HepG2 (cell line): ENCODE measurements around the gene AMBRA1. TPM values are rescaled to one million over a fixed set of nuclear protein-coding genes. Genes with fewer than 3 reads are reported as not detected.

Source experiments
- ARID5B ChIP-seq: IDR thresholded peaks from 2 replicates; pipeline ENCODE4 v1.4.0; 2020; ENCODE audit warnings: mild to moderate bottlenecking, missing genetic modification reagents
- GLI4 ChIP-seq: sonication (generic); formaldehyde crosslinking; IDR thresholded peaks from 2 replicates; pipeline ENCODE4 v1.5.1; 2020; ENCODE audit warnings: missing genetic modification reagents, mild to moderate bottlenecking, moderate library complexity, borderline replicate concordance
- GPN1 ChIP-seq: sonication (generic); formaldehyde crosslinking; IDR thresholded peaks from 2 replicates; pipeline ENCODE4 v1.5.1; 2020; ENCODE audit warnings: missing genetic modification reagents, borderline replicate concordance
- HOXA3 ChIP-seq: sonication (generic); formaldehyde crosslinking; IDR thresholded peaks from 2 replicates; pipeline ENCODE4 v1.5.0; 2020; ENCODE audit warnings: missing genetic modification reagents
- RFXAP ChIP-seq: sonication (generic); formaldehyde crosslinking; IDR thresholded peaks from 2 replicates; pipeline ENCODE4 v1.4.0; 2020; ENCODE audit warnings: missing genetic modification reagents, borderline replicate concordance
- SP4 ChIP-seq: sonication (generic); formaldehyde crosslinking; IDR thresholded peaks from 2 replicates; pipeline ENCODE4 v1.8.1; 2023; ENCODE audit warnings: mild to moderate bottlenecking, missing genetic modification reagents
- TIGD3 ChIP-seq: sonication (generic); formaldehyde crosslinking; IDR thresholded peaks from 2 replicates; pipeline ENCODE4 v1.5.1; 2020; ENCODE audit warnings: mild to moderate bottlenecking, missing genetic modification reagents, borderline replicate concordance
- ZNF292 ChIP-seq: sonication (generic); formaldehyde crosslinking; IDR thresholded peaks from 2 replicates; pipeline ENCODE4 v1.8.1; 2022; ENCODE audit warnings: mild to moderate bottlenecking, low read depth, missing genetic modification reagents, borderline replicate concordance
- ZNF788 ChIP-seq: sonication (generic); formaldehyde crosslinking; IDR thresholded peaks from 2 replicates; pipeline ENCODE4 v1.5.0; 2020; ENCODE audit warnings: mild to moderate bottlenecking, missing genetic modification reagents, borderline replicate concordance
- polyA plus RNA-seq, 8 experiments: library from polyadenylated mRNA; depleted of rRNA in 3 of 8; stranded (reverse) in 7 of 8; unstranded in 1 of 8; fragments of >200 nt; fragmentation: Illumina TruSeq in 4 of 8; extraction: Trizol in 4 of 8; gene quantifications; 2 replicates each; pipeline versions ENCODE4 v1.2.1 to v1.2.3, GENCODE V29; 2011 to 2016; ENCODE audit warnings: low read depth in 4 of 8, missing spikeins in 1 of 8, mixed read lengths in 1 of 8; ENCODE audit not compliant: insufficient read depth in 1 of 8
- total RNA-seq, 5 experiments: library from RNA; depleted of rRNA; stranded (reverse); fragments of >200 nt; fragmentation: Illumina TruSeq; extraction: Trizol; gene quantifications; 2 replicates each; pipeline ENCODE4 v1.2.3, GENCODE V29; 2016; ENCODE audit warnings: low read depth in 1 of 5

Gene AMBRA1
- total and polyA plus RNA-seq, 2 of the 13 experiments (the other 11 are each of a cell fraction or from before 2014, with no cell fraction given), result 15.7 to 26.0 TPM

- TF ChIP-seq ARID5B (CRISPR knock-in tag), result no peak
- TF ChIP-seq HOXA3 (CRISPR knock-in tag), result no peak
- no peak for TF ChIP-seq GPN1 (CRISPR knock-in tag)
- no peak for TF ChIP-seq TIGD3 (CRISPR knock-in tag)
- no peak for TF ChIP-seq SP4 (CRISPR knock-in tag)
- no peak for TF ChIP-seq GLI4
- TF ChIP-seq ZNF292 (CRISPR knock-in tag), result no peak
- TF ChIP-seq RFXAP (CRISPR knock-in tag), result no peak
- no peak for TF ChIP-seq ZNF788 (CRISPR knock-in tag)
Measured at GRCh38 chr11:46431211-46431610, 162.6 kb downstream of the AMBRA1 start (continued).
